Smooth muscle cell of the brain vasculature (primary cell): ENCODE results near the gene ZDHHC6.
"Not testable (repeated sequence)": the region's sequence is repeated elsewhere in the genome, so short reads cannot be mapped to it uniquely, and the experiment has no call there.

Experiments used
- DNase-seq: peaks from one replicate; pipeline ENCODE4 v3.0.0-alpha.2; 2012; ENCODE audit warnings: low read depth, low spot score

The ZDHHC6 gene

GRCh38 chr10:112446855-112447619 lies at the start of gene ZDHHC6, which contains the start of gene VTI1A:
Gene ZDHHC6 (minus strand): TSS chr10:112446914. CDS start chr10:112445436, 1,478 bp downstream.
Gene VTI1A (plus strand): TSS chr10:112447215. CDS start chr10:112447374, 159 bp downstream.
- DNase-seq = peak; percentile 70

- DNase-seq = no peak
Observed at GRCh38 chr10:112492736-112493135, 46.0 kb upstream of the ZDHHC6 start.

- no peak for DNase-seq
Observed at GRCh38 chr10:112491144-112491543, 44.4 kb upstream of the ZDHHC6 start.

GRCh38 chr10:112490545-112490944 lies 43.8 kb upstream of the ZDHHC6 start:
- no peak for DNase-seq

- DNase-seq = no peak
Observed at GRCh38 chr10:112487964-112488363, 41.2 kb upstream of the ZDHHC6 start.

- no peak for DNase-seq
Observed at GRCh38 chr10:112484399-112484798, 37.7 kb upstream of the ZDHHC6 start.

GRCh38 chr10:112481602-112482001 lies 34.9 kb upstream of the ZDHHC6 start:
- no peak for DNase-seq

- no peak for DNase-seq
Observed at GRCh38 chr10:112475575-112476218, 29.0 kb upstream of the ZDHHC6 start.

- no peak for DNase-seq
Observed at GRCh38 chr10:112471878-112472487, 25.3 kb upstream of the ZDHHC6 start.

GRCh38 chr10:112467541-112468075 lies 20.9 kb upstream of the ZDHHC6 start:
- no peak for DNase-seq

- DNase-seq = no peak
Observed at GRCh38 chr10:112466802-112467201, 20.1 kb upstream of the ZDHHC6 start.

GRCh38 chr10:112465299-112465883 lies 18.7 kb upstream of the ZDHHC6 start:
- DNase-seq = no peak

GRCh38 chr10:112464074-112464473 lies 17.4 kb upstream of the ZDHHC6 start:
- not testable (repeated sequence) for DNase-seq

- DNase-seq = no peak
Observed at GRCh38 chr10:112461029-112461887, 14.5 kb upstream of the ZDHHC6 start.

GRCh38 chr10:112460366-112460765 lies 13.7 kb upstream of the ZDHHC6 start:
- DNase-seq = no peak

- DNase-seq = no peak
Observed at GRCh38 chr10:112456533-112456932, 9.8 kb upstream of the ZDHHC6 start.

GRCh38 chr10:112454910-112455779 lies 8.4 kb upstream of the ZDHHC6 start:
- no peak for DNase-seq

- DNase-seq = no peak
Observed at GRCh38 chr10:112448888-112449287, 2.2 kb upstream of the ZDHHC6 start.

- no peak for DNase-seq
Observed at GRCh38 chr10:112447620-112447928, 860 bp upstream of the ZDHHC6 start.
